ENCODE measurements around the gene FOXP4. TPM values are rescaled to one million over a fixed set of nuclear protein-coding genes. Genes with fewer than 3 reads are reported as not detected.

The FOXP4 gene
- total RNA-seq, 1 donor from 2014 or later, result 40.7 TPM

DNA sequence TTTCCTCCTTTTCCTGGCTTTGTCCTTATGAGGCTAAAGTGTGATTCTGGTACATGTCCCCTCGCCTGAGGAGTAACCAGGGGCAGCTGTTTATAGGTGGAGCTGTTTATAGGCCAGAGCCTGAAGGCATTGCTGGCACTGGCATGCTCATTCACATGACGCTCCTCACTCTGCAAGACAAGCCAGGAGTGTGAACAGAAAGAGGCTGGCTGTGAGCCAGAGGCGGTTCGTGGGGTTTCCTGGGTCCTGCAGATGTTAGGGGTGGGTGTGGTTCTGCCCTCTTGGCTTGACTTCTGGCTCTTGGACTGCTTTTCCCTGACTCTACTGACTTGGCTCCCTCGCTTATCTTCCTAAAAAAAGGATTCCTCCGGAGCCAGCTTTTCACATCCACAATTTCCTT is 79.3 kb downstream of the FOXP4 start:
- no peaks in the 10 kb centered on the region for H3K36me3 Mint-ChIP-seq (ENCODE audit: low read depth)
- no peak overlapping the region for H3K4me3 Mint-ChIP-seq
- DNase-seq (no peak), ATAC-seq (ENCODE audit: low read depth) (no peak)
- intact Hi-C loops (cut with micrococcal nuclease), result no loop called here
- ChIA-PET POLR2A (no interaction called here), CTCF (interaction anchor here (0.6 kb wide), 1 partner anchor 33 kb away, joined by 3 read pairs; no protein-coding TSS in a partner anchor)
- peaks cover 6% of the 10 kb centered on the region for H3K9me3 Mint-ChIP-seq
- no peak overlapping the region for H3K27ac Mint-ChIP-seq
- TF ChIP-seq, protein P1, sequence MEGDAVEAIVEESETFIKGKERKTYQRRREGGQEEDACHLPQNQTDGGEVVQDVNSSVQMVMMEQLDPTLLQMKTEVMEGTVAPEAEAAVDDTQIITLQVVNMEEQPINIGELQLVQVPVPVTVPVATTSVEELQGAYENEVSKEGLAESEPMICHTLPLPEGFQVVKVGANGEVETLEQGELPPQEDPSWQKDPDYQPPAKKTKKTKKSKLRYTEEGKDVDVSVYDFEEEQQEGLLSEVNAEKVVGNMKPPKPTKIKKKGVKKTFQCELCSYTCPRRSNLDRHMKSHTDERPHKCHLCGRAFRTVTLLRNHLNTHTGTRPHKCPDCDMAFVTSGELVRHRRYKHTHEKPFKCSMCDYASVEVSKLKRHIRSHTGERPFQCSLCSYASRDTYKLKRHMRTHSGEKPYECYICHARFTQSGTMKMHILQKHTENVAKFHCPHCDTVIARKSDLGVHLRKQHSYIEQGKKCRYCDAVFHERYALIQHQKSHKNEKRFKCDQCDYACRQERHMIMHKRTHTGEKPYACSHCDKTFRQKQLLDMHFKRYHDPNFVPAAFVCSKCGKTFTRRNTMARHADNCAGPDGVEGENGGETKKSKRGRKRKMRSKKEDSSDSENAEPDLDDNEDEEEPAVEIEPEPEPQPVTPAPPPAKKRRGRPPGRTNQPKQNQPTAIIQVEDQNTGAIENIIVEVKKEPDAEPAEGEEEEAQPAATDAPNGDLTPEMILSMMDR (IDR thresholded peaks at IDR 0.05), result no peak
- no peaks in the 10 kb centered on the region for H3K4me1 Mint-ChIP-seq
- peaks cover 10% of the 10 kb centered on the region for H3K27me3 Mint-ChIP-seq

DNA sequence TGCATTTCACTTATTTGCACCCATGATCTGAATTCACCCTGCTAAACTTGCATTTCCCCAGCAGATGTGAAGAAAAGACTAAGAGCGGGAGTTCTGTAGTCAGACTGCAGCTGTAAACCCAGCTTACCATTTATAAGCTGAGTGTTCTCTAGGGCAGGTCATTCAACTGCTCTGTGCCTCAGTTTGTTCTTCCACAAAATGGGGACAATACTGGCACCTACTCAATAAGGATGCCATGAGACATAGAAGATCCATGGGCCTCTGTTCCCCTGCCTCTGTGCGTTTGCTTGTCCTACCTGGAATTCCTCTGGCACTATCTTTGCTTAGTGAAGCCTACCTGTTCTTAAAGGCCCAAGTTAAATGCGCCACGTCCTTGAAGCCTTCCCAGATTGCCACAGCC is 79.8 kb downstream of the FOXP4 start:
- DNase-seq (no peak), ATAC-seq (ENCODE audit: low read depth) (no peak)
- intact Hi-C loops (cut with micrococcal nuclease), result no loop called here
- TF ChIP-seq, protein P1 (IDR thresholded peaks at IDR 0.05), result no peak
- Mint-ChIP-seq H3K4me3 (no peak overlapping the region), H3K4me1 (no peaks in the 10 kb centered on the region), H3K27me3 (peaks cover 8% of the 10 kb centered on the region), H3K36me3 (ENCODE audit: low read depth) (no peaks in the 10 kb centered on the region), H3K9me3 (peaks cover 4% of the 10 kb centered on the region), H3K27ac (no peak overlapping the region)
- ChIA-PET CTCF (no interaction called here), POLR2A (no interaction called here)

DNA sequence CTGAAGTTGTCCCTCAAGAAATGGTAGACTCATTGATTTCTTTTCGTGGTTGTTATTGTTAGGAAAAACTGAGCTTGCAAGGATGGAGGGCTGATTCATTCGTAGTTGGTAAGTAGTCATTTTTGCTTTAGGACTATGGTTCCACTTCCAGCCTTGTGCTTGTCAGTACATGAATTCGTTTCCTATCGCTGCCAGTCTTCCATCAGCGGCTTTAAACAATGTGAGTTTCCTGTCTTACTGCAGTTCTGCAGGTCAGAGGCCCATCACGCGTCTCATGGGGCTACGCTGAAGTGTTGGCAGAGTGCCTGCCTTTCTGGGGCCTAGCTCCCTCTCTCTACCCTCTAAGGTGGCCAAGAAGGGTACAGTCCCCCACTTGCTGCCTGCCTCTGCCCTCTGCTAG is 80.7 kb downstream of the FOXP4 start:
- Mint-ChIP-seq H3K4me3 (no peak overlapping the region), H3K36me3 (ENCODE audit: low read depth) (no peaks in the 10 kb centered on the region), H3K27ac (no peak overlapping the region), H3K4me1 (no peaks in the 10 kb centered on the region), H3K27me3 (peaks cover 14% of the 10 kb centered on the region), H3K9me3 (no peaks in the 10 kb centered on the region)
- TF ChIP-seq, protein P1 (IDR thresholded peaks at IDR 0.05), result no peak
- intact Hi-C loops (cut with micrococcal nuclease), result no loop called here
- POLR2A ChIA-PET, result no interaction called here
- ATAC-seq (ENCODE audit: low read depth) (no peak), DNase-seq (no peak)
- CTCF ChIA-PET, result no interaction called here

DNA sequence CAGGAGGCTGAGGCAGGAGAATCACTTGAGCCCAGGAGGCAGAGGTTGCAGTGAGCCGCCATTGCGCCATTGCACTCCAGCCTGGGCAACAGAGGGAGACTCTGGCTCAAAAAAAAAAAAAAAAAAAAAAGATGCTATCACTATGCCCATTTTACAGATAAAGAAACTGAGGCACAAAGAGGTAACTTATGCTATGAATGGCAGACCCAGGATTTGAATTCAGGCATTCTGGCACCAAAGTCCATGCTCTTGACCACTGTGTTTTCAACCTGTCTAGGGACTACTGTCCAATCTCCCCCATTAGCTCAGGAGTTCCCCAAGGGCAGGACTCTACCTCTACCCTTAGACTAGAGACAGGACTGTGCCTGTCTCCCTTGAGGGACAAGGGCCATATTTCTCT is 82.9 kb downstream of the FOXP4 start:
- CTCF ChIA-PET, result no interaction called here
- no peak overlapping the region for H3K4me3 Mint-ChIP-seq
- intact Hi-C loops (cut with micrococcal nuclease), result no loop called here
- H3K9me3 Mint-ChIP-seq, result no peaks in the 10 kb centered on the region
- POLR2A ChIA-PET, result interaction anchor here (0.5 to 0.7 kb wide), 3 partner anchors 31 to 843 kb away, joined by 5 to 9 read pairs (median 6); no protein-coding TSS in a partner anchor
- TF ChIP-seq, protein P1 (IDR thresholded peaks at IDR 0.05), result no peak
- peaks cover 17% of the 10 kb centered on the region for H3K27me3 Mint-ChIP-seq
- DNase-seq, result no peak
- H3K36me3 Mint-ChIP-seq (ENCODE audit: low read depth), result no peaks in the 10 kb centered on the region
- no peak overlapping the region for H3K27ac Mint-ChIP-seq
- no peaks in the 10 kb centered on the region for H3K4me1 Mint-ChIP-seq
- ATAC-seq (ENCODE audit: low read depth), result no peak

DNA sequence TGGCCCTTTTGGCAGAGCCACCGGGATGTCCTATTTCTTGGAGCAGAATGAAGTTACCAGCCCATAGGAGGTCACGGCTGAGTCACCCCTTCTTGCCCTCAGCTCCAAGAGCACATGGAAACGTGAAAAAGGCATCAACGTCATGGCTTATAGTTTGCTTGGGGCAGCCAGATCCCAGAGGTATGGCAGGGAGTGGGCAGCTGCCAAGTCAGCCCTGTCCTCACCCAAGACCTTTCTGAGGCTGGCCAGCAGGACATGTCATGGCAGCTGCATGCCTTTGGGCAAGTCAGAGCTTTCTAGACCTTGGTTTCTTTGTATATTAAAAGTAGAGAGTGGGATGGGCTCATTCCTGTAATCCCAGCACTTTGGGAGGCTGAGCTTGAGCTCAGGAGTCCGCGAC is 83.9 kb downstream of the FOXP4 start:
- ATAC-seq (ENCODE audit: low read depth) (no peak), DNase-seq (no peak)
- no peaks in the 10 kb centered on the region for H3K9me3 Mint-ChIP-seq
- no peaks in the 10 kb centered on the region for H3K4me1 Mint-ChIP-seq
- ChIA-PET POLR2A (interaction anchor here (0.7 kb wide), 1 partner anchor 197 kb away, joined by 5 read pairs; no protein-coding TSS in a partner anchor), CTCF (interaction anchor here (0.5 kb wide), 1 partner anchor 30 kb away, joined by 3 read pairs; no protein-coding TSS in a partner anchor)
- no peak overlapping the region for H3K4me3 Mint-ChIP-seq
- H3K27ac Mint-ChIP-seq, result no peak overlapping the region
- H3K27me3 Mint-ChIP-seq, result peaks cover 22% of the 10 kb centered on the region
- no peaks in the 10 kb centered on the region for H3K36me3 Mint-ChIP-seq (ENCODE audit: low read depth)
- TF ChIP-seq, protein P1 (IDR thresholded peaks at IDR 0.05), result no peak
- intact Hi-C loops (cut with micrococcal nuclease), result no loop called here

All from activated B cell treated with CpG ODN at 0.5 μM for 24 hours (primary cell).